HG03565 (cell line): ENCODE data around the gene MDP1.

Experiments used
- ATAC-seq: cut with Tn5 transposase; IDR thresholded peaks from one replicate; pipeline ENCODE4 v1.9.1; 2021; ENCODE audit warnings: mild to moderate bottlenecking, moderate library complexity; ENCODE audit not compliant: unreplicated experiment

MDP1 gene

GRCh38 chr14:24182110-24182882, 33.6 kb downstream of the MDP1 start:
- ATAC-seq, result no peak

- no peak for ATAC-seq
These were observed 34.3 kb downstream of the MDP1 start for GRCh38 chr14:24181371-24182077.

GRCh38 chr14:24179961-24180796, 35.7 kb downstream of the MDP1 start:
- ATAC-seq, result no peak

- ATAC-seq, result no peak
These were observed 36.4 kb downstream of the MDP1 start for GRCh38 chr14:24179294-24179960.

GRCh38 chr14:24178399-24179178, 37.3 kb downstream of the MDP1 start:
- no peak for ATAC-seq

- ATAC-seq, result no peak
These were observed 38.0 kb downstream of the MDP1 start for GRCh38 chr14:24177891-24178290.

- ATAC-seq, result no peak
These were observed 38.6 kb downstream of the MDP1 start for GRCh38 chr14:24177041-24177825.

GRCh38 chr14:24176599-24176998, 39.3 kb downstream of the MDP1 start:
- ATAC-seq, result no peak

GRCh38 chr14:24172871-24173281, 43.0 kb downstream of the MDP1 start:
- no peak for ATAC-seq

GRCh38 chr14:24172261-24172860, 43.5 kb downstream of the MDP1 start:
- no peak for ATAC-seq

- ATAC-seq, result peak; percentile 67
These were observed 44.2 kb downstream of the MDP1 start, which contains the start of gene REC8 for GRCh38 chr14:24171422-24172260. Gene REC8, plus strand, starts transcription at chr14:24172080. Its CDS starts 473 bp downstream, at chr14:24172553.

- ATAC-seq, result no peak
These were observed 48.3 kb downstream of the MDP1 start for GRCh38 chr14:24167469-24168114.

- no peak for ATAC-seq
These were observed 50.1 kb downstream of the MDP1 start for GRCh38 chr14:24165785-24166184.

- ATAC-seq, result no peak
These were observed 51.3 kb downstream of the MDP1 start for GRCh38 chr14:24164518-24164991.
